A549 (cell line): ENCODE results near the gene HMGXB3. TPM values are rescaled to one million over a fixed set of nuclear protein-coding genes. Genes with fewer than 3 reads are reported as not detected.
"Not testable (repeated sequence)": the region's sequence is repeated elsewhere in the genome, so short reads cannot be mapped to it uniquely, and the experiment has no call there.

ENCODE experiments used
- ATAC-seq, 2 experiments: fragments of 200-7000 bp in 1 of 2; fragments of >200 bp in 1 of 2; cut with Nextera tagmentation in 1 of 2; cut with Tn5 transposase in 1 of 2; 3 replicates each; pipeline versions ENCODE4 v1.8.0 to v1.9.1; 2018 to 2020; ENCODE audit warnings: mild to moderate bottlenecking in 1 of 2, moderate library complexity in 1 of 2
- CTCF ChIA-PET: fragments of 300-600 bp; sonication (Branson Sonifier 250); formaldehyde crosslinking; extraction: SDS; loops from one replicate; lab custom pipeline; 2021; ENCODE audit warnings: antibody characterized with exemption, inconsistent platforms; lab: Yijun Ruan, JAX
- POLR2A ChIA-PET: fragments of 350-600 bp; formaldehyde crosslinking; extraction: SDS; loops from one replicate; lab custom pipeline; 2021; ENCODE audit warnings: antibody characterized with exemption, inconsistent platforms; lab: Yijun Ruan, JAX
- DNase-seq, 2 experiments: peaks; one replicate each; pipeline versions ENCODE4 v3.0.0 to v3.0.0-alpha.2; 2011 to 2016; ENCODE audit warnings: low read depth in 1 of 2, low spot score in 1 of 2
- FAIRE-seq: peaks from 2 replicates; lab custom pipeline; 2011; peaks lifted over from hg19 to GRCh38; lab: Jason Lieb, UNC
- H3K27ac ChIP-seq, 2 experiments: fragments of >200 bp; sonication (Bioruptor Twin); formaldehyde crosslinking; 3 replicates each; pipeline ENCODE4 v1.5.1; 2016 to 2017
- H3K4me1 ChIP-seq: fragments of >200 bp; sonication (Bioruptor Twin); formaldehyde crosslinking; 3 replicates; pipeline ENCODE4 v1.6.1; 2016
- H3K4me2 ChIP-seq: fragments of >200 bp; sonication (Bioruptor Twin); formaldehyde crosslinking; 3 replicates; pipeline ENCODE4 v1.6.1; 2016
- H3K4me3 ChIP-seq: fragments of >200 bp; sonication (Bioruptor Twin); formaldehyde crosslinking; 3 replicates; pipeline ENCODE4 v1.5.1; 2016
- H3K9me3 ChIP-seq: fragments of >200 bp; sonication (Bioruptor Twin); formaldehyde crosslinking; 3 replicates; pipeline ENCODE4 v1.6.1; 2016
- EHF ChIP-seq: fragments of 250-450 bp; sonication (Bioruptor Pico); IDR thresholded peaks from 2 replicates; pipeline ENCODE4 v1.5.0; 2020; ENCODE audit warnings: mild to moderate bottlenecking
- EHMT2 ChIP-seq: fragments of 200-600 bp; sonication (generic); IDR thresholded peaks from 2 replicates; pipeline ENCODE4 v1.6.1; 2016; ENCODE audit warnings: antibody characterized with exemption, low read depth, mild to moderate bottlenecking, moderate library complexity
- EP300 ChIP-seq, 2 experiments: fragments of >200 bp; sonication (Bioruptor Twin); formaldehyde crosslinking; IDR thresholded peaks; 2 replicates in 1 of 2; 3 replicates in 1 of 2; pipeline ENCODE4 v1.6.1; 2016 to 2017
- FOSL2 ChIP-seq, 2 experiments: fragments of 450-650 bp in 1 of 2; fragments of >200 bp in 1 of 2; sonication (Bioruptor Twin) in 1 of 2; formaldehyde crosslinking; IDR thresholded peaks; 2 replicates each; pipeline versions ENCODE4 v1.5.0 to v1.6.1; 2016 to 2020; ENCODE audit warnings: mild to moderate bottlenecking in 1 of 2, moderate library complexity in 1 of 2
- FOXS1 ChIP-seq: fragments of 250-450 bp; sonication (Bioruptor Pico); IDR thresholded peaks from 2 replicates; pipeline ENCODE4 v1.5.0; 2020; ENCODE audit warnings: mild to moderate bottlenecking, moderate library complexity
- HES2 ChIP-seq: fragments of >200 bp; sonication (Bioruptor Twin); formaldehyde crosslinking; IDR thresholded peaks from 2 replicates; pipeline ENCODE4 v1.6.1; 2016
- KDM5A ChIP-seq: fragments of 200-600 bp; sonication (generic); IDR thresholded peaks from 2 replicates; pipeline ENCODE4 v1.6.1; 2016; ENCODE audit warnings: antibody characterized with exemption, mild to moderate bottlenecking
- MAX ChIP-seq: IDR thresholded peaks from 2 replicates; pipeline ENCODE4 v1.6.1; 2012
- NPAS2 ChIP-seq: fragments of 250-450 bp; sonication (Bioruptor Pico); IDR thresholded peaks from 2 replicates; pipeline ENCODE4 v1.8.0; 2022; ENCODE audit warnings: mild to moderate bottlenecking, moderate library complexity, borderline replicate concordance
- NR3C1 ChIP-seq: fragments of >200 bp; sonication (Bioruptor Twin); formaldehyde crosslinking; IDR thresholded peaks from 3 replicates; pipeline ENCODE4 v1.6.1; 2017
- PBX3 ChIP-seq: IDR thresholded peaks from 2 replicates; pipeline ENCODE4 v1.6.1; 2012
- RAD21 ChIP-seq, 2 experiments: fragments of >200 bp in 1 of 2; sonication (Bioruptor Twin) in 1 of 2; formaldehyde crosslinking in 1 of 2; IDR thresholded peaks in 1 of 2; conservative IDR thresholded peaks in 1 of 2; 2 replicates in 1 of 2; 3 replicates in 1 of 2; pipeline ENCODE4 v1.6.1; 2012 to 2018; ENCODE audit warnings: inconsistent platforms in 1 of 2
- SMC3 ChIP-seq: fragments of >200 bp; sonication (Bioruptor Twin); formaldehyde crosslinking; IDR thresholded peaks from 3 replicates; pipeline ENCODE4 v1.6.1; 2018; ENCODE audit warnings: inconsistent platforms
- USF2 ChIP-seq: fragments of 450-650 bp; IDR thresholded peaks from 2 replicates; pipeline ENCODE4 v1.6.1; 2014; ENCODE audit warnings: antibody characterized with exemption
- ZC3H11A ChIP-seq: fragments of 450-650 bp; IDR thresholded peaks from 2 replicates; pipeline ENCODE4 v1.6.1; 2014; ENCODE audit warnings: antibody characterized with exemption, mild to moderate bottlenecking
- ZNF302 ChIP-seq: fragments of 250-450 bp; sonication (Bioruptor Pico); IDR thresholded peaks from 2 replicates; pipeline ENCODE4 v1.9.0; 2021; ENCODE audit warnings: inconsistent platforms, mild to moderate bottlenecking, moderate library complexity
- ZSCAN20 ChIP-seq: fragments of 250-450 bp; sonication (Bioruptor Pico); IDR thresholded peaks from 2 replicates; pipeline ENCODE4 v1.8.0; 2022; ENCODE audit warnings: mild to moderate bottlenecking, moderate library complexity
- WGBS: methylation state at CpG from one replicate; pipeline ENCODE4 v1.1.6; 2017; ENCODE audit errors: missing lambda C conversion rate; 5-methylcytosine and 5-hydroxymethylcytosine counted together
- polyA plus RNA-seq, 4 experiments: library from polyadenylated mRNA; depleted of rRNA in 3 of 4; stranded (reverse); fragments of >200 nt; fragmentation: RNase III in 1 of 4; extraction: RNeasy Plus Mini Kit Qiagen cat#74134 plus additional on column Dnase treatment in 1 of 4; gene quantifications; 2 replicates in 3 of 4; 3 replicates in 1 of 4; pipeline ENCODE4 v1.2.3, GENCODE V29; 2011 to 2017

The HMGXB3 gene
- polyA plus RNA-seq, 2 of the 4 experiments (the other 2 are of a cell fraction): 20.5 to 34.1 TPM

- H3K4me2 ChIP-seq: no peak overlapping the region
- DNase-seq (no peak), ATAC-seq (peak; percentile 54 to 76; a peak in 3 of 6 replicates), FAIRE-seq (no peak)
- ChIA-PET CTCF (interaction anchor here (0.6 to 1.7 kb wide), 5 partner anchors 9 to 84 kb away, joined by 3 to 8 read pairs (median 3); no protein-coding TSS in a partner anchor), POLR2A (no interaction called here)
- WGBS: 93% methylated on average over 6 of the region's 6 CpGs
- H3K4me3 ChIP-seq: no peak overlapping the region
- no peak overlapping the region for H3K27ac ChIP-seq
- H3K9me3 ChIP-seq: no peaks in the 10 kb centered on the region
- 0 out of 5 replicates have a peak, but pooled peaks of 1 of the 2 experiments have one; percentile 19 for TF ChIP-seq RAD21 (conservative IDR thresholded peaks at IDR 0.05 in 1 of 2, IDR thresholded peaks at IDR 0.05 in 1 of 2)
- no peak for TF ChIP-seq ZNF302 (CRISPR knock-in tag)
- no peaks in the 10 kb centered on the region for H3K4me1 ChIP-seq
Measured at GRCh38 chr5:150045549-150045948, 45.0 kb downstream of the HMGXB3 start.

GRCh38 chr5:150046031-150046430, 45.5 kb downstream of the HMGXB3 start:
- no peak for ATAC-seq
- WGBS: 87% methylated on average over 6 of the region's 6 CpGs
- POLR2A ChIA-PET: no interaction called here
- H3K4me2 ChIP-seq: no peak overlapping the region
- H3K27ac ChIP-seq: no peak overlapping the region
- no peak for FAIRE-seq
- no peak for TF ChIP-seq ZSCAN20
- no peak for TF ChIP-seq NR3C1
- TF ChIP-seq EP300 (IDR thresholded peaks at IDR 0.05): no peak
- no peak for TF ChIP-seq SMC3
- TF ChIP-seq EHF: no peak
- TF ChIP-seq ZC3H11A: no peak
- no peak for TF ChIP-seq KDM5A
- no peak for TF ChIP-seq NPAS2 (CRISPR knock-in tag)
- no peak for TF ChIP-seq MAX
- TF ChIP-seq USF2: no peak
- TF ChIP-seq FOXS1 (CRISPR knock-in tag): no peak
- TF ChIP-seq EHMT2: no peak
- no peak for TF ChIP-seq PBX3
- no peak for TF ChIP-seq HES2
- TF ChIP-seq, all 56 proteins: peak for 0
- CTCF ChIA-PET: interaction anchor here (1.1 to 1.7 kb wide), 3 partner anchors 9 to 50 kb away, joined by 3 to 8 read pairs (median 3); no protein-coding TSS in a partner anchor
- Histone ChIP-seq H3K9me3 (no peaks in the 10 kb centered on the region), H3K4me1 (no peaks in the 10 kb centered on the region), H3K4me3 (no peak overlapping the region)
- no peak for DNase-seq

GRCh38 chr5:150050172-150050811, 49.8 kb downstream of the HMGXB3 start:
- not testable (repeated sequence) for H3K9me3 ChIP-seq; H3K4me3 ChIP-seq; FAIRE-seq; DNase-seq; H3K27ac ChIP-seq; H3K4me2 ChIP-seq; H3K4me1 ChIP-seq; TF ChIP-seq FOSL2 (IDR thresholded peaks at IDR 0.05)
- TF ChIP-seq FOSL2 (CRISPR knock-in tag; IDR thresholded peaks at IDR 0.05): peak; percentile 26; the same call in 1 of the 2 replicates
- CTCF ChIA-PET: interaction anchor here (0.5 to 1.3 kb wide), 7 partner anchors 8 to 222 kb away, joined by 3 to 4 read pairs (median 3); no protein-coding TSS in a partner anchor
- WGBS: 89% methylated on average over 14 of the region's 14 CpGs
- POLR2A ChIA-PET: interaction anchor here (1.4 kb wide), 1 partner anchor 9 kb away, joined by 4 read pairs; no protein-coding TSS in a partner anchor
- ATAC-seq: 0 out of 6 replicates have a peak, but pooled peaks of 1 of the 2 experiments have one; percentile 30
